MM.1S (cell line): Measurements from ENCODE around the gene ACAT2.

Experiments
- CTCF ChIP-seq: fragments of 300-600 bp; sonication (generic); IDR thresholded peaks from 2 replicates; pipeline ENCODE4 v1.5.1; 2016; ENCODE audit warnings: antibody characterized with exemption, low read length, mixed read lengths
- EZH2 ChIP-seq: fragments of 300-600 bp; sonication (generic); optimal IDR thresholded peaks from 2 replicates; pipeline ENCODE3; 2017; ENCODE audit warnings: low read depth, mild to moderate bottlenecking, antibody characterized with exemption, low read length, mixed read lengths
- EZH2phosphoT487 ChIP-seq: fragments of 300-600 bp; sonication (generic); IDR thresholded peaks from 2 replicates; pipeline ENCODE4 v1.6.1; 2018; ENCODE audit warnings: antibody characterized with exemption, low read length

DNA sequence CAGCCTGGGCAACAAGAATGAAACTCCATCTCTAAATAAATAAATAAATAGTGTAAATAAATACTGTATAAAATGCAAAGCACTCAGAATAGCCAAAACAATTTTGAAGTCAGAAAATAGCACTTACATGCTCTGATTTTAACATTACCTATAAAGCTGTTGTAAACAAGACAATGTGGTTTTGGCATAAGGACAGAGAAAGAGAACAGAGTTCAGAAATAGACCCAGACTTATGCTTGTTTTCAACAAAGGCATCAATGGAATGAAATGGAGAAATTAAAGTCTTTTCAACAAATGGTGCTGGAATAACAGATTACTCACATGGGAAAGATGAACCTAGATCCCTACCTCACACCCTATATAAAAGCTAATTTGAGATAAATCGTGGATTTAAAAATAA, 10.4 kb downstream of the ACAT2 start:
- TF ChIP-seq CTCF = no peak
- no peak for TF ChIP-seq EZH2phosphoT487
- no peak for TF ChIP-seq EZH2
